ENCODE measurements around the gene MSANTD4.
"Not testable (repeated sequence)": the region's sequence is repeated elsewhere in the genome, so short reads cannot be mapped to it uniquely, and the experiment has no call there.

The MSANTD4 gene

DNA sequence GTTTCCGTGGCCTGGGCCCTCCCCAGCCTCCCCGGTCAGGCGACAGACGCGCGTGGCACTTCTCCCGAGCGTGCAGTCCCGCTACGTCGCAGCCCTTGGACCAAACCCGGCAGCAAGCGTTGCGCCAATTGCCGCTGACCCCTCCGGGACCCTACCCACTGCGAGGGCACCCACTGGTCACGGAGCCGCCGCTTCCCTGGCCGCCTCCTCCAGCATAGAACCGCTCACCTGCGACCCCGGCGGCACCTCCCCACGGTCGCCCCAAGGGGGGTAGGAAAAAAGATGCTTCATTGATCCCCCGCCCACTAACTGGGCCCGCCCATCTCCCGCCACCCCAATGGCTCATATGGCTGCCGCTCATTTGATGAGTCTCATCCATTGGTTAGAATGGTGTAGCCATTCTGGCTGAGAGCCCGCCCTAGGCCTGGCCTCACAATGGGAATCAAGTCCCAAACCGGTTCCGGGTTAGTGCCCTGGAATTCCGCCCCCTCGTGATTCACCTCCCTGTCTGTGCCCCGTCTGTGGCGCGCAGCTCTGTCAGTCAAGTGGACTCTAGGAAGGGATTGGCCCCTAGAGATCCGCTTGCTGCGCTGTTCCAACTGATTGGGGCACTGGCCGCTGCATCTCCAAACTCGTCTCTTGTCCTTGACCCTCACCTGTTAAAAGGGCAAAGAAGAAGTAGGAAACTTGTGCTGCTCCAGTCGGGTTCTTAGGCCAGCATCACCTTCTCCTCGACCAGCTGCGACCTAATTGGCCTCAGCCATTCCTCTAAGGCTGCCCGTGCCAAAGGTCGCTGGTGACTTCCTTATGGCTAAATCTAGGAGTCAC is at the start of gene MSANTD4:
MSANTD4 (minus strand) TSS at position 274 of the 828 bp plus-strand sequence. CDS start 11,323 bp downstream, outside the sequence.
- DNase-seq: peak; percentile 99

DNA sequence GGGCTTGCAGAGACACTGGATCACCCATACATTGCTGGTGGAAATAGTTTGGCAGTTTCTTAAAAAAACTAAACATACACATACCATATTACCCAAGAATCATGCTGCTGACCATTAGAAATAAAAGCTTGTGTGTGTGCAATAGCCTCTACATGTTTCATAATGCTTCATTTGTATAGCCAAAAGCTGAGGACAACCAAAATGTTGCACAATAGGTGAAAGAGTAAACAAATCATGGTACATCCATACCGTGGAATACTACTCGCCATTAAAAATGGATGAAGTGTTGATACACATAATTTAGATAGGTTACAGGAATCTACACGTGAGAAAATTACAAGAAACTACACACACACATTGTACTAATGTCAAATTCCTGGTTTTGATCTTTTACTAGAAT is 48.6 kb upstream of the MSANTD4 start:
- DNase-seq: no peak

DNA sequence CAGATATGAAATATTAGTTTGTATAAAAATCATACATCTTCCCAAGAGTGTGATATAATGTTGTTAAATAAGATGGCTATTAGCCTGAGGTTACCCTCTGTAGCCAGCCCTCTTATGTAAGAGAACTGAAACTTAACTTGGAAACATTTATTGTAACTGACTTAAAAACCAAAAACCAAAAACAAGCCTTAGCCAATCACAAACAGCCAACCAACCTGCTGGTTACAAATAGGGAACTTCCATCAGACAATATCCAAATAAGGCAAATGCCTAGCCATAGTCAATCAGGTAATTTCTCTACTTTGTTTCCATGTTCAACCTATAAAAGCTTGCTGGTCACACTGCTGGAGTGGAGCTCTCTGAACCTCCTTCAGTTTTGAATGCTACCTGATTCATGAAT is 41.0 kb upstream of the MSANTD4 start:
- no peak for DNase-seq

DNA sequence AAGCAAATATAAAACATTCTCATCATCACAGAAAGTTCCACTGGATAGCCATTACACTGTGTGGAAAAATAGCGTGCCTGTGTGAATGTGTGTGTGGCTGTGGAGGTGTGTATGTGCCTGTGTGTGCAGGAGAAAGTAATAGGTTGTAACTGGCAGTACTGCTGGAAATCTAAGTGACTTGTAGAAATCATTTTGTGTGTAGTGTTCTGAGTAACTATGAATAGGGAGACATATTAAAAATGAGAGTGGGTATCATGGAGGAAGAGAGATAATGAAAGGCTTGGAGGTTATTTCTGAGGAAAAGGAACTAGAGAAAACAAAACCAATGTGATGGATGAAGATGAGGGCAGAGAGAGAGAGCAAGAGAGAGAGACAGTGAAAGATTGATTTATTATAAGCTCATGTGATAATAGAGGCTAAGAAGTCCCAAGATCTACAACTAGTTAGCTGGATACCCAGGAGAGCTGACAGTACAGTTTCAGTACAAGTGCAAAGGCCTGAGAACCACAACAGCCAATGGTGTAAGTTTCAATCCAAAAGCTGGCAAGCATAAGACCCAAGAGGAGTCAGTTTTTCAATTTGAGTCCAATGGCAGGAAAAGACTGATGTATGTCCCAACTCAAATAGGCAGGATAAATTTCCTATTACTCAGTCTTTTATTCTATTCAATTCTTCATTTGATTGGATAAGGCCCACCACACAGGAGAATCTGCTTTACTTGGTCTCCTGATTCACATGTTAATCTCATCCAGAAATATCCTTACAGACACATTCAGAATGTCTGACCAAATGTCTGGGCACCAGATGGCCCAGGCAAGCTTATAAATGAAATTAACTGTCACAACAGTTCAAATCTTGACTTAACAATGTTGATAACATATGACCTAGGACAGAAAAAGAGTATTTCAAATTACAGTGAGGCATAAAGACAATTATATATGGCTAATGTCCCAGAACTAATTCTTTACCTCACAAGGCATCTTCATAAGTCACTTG is 40.2 kb upstream of the MSANTD4 start:
- DNase-seq: no peak

DNA sequence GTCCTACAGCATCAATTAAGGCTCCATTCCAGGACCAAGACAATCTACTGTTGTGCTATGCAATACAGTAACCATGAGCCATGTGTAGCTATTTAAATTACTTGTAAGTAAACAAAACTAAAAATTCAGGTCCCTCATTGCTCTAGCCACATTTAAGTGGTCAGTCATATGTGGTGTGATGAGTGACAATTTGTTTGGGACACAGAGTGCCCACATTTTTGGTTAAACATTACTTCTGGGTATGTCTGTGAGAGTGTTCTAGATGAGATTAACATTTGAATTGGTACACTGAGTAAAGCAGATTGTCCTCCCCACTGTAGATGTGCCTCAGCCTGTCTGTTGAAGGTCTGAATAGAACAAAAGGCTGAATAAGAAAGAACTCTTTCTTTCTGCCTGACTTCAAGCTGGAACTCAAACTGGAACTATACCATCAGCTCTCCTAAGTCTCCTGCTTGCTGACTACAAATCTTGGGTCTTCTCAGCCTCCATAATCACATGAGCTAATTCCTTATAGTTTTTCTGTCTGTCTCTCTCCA is 39.3 kb upstream of the MSANTD4 start:
- no peak for DNase-seq

DNA sequence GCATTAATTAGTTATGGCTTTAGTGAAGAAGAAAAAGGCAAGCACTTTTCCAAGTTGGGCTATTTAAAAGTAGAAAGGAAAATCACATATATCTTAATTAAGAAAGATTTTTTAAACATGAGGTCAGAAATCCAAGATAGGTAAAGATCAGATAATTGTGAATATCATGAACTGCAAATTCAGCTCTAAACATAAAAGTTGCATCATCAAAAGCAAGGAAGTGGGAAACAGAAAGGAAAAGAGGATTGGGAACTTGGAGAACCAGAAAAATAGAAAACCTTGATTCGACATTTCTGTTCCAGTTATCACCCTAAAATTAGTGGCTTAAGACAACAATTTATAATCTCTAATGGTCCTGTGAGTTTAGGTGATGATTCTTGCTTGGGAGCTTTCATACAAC is 37.6 kb upstream of the MSANTD4 start:
- DNase-seq: no peak

DNA sequence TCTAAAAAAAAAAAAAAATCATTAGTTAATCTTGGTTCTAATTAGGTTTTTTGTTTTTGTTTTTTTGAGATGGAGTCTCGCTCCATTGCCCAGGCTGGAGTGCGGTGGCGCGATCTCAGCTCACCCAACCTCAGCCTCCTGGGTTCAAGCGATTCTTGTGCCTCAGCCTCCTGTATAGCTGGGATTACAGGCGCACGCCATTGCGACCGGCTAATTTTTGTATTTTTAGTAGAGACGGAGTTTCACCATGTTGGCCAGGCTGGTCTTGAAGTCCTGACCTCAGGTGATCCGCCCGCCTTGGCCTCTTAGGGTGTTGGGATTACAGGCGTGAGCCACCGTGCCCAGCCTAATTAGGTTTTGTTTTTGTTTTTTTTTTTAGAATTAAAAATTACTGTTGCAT is 36.3 kb upstream of the MSANTD4 start:
- not testable (repeated sequence) for DNase-seq

DNA sequence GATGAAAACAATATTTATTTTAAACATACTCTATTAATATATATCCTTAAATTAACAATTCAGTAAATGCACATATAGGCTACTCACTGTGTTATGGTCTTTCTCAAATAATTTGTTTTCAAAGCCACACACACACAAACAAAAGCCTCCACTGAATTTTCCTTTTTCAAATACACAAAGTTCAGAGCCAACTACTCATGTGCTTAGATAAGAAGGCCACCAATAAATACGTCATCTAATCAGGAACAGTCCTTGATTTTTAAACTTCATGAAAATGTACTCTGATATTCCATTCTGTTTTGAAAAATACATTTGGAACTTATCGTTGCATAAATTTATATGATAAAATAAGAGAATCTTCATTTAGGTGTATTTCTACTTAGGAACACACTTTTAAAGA is 29.1 kb upstream of the MSANTD4 start:
- no peak for DNase-seq

DNA sequence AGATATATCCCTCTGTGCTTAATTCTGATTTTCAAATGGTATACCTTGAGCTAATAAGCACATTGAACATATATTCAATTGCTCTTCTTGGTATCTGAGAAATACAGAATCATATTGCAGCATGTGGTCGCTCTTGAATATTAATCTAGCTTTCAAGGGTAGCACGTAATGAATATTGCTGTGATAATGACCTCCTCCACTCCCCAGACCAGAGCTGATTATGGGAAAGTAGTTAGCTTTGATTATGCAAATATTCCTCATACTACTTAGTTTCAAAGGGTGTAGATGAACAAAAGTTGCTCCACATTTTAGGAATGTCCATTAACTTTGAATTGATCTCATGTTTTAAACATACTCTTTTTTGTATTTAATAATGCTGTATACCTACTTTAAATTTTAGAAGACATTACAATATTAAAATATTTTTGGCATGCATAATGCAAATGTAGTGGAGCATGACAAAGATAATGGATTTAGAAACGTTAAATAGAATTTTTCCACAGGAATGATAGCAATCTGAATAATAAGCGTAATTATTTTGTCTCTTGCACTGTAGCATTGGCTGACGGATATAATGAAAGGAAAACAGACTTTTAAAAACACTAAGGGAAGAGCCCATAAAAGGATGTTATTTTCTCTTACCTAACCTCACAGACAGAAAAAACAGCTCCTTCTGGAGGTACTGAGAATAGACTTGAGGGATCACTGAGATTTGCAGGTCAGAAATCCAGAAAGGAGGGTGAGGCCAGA is 27.9 kb upstream of the MSANTD4 start:
- DNase-seq: no peak

DNA sequence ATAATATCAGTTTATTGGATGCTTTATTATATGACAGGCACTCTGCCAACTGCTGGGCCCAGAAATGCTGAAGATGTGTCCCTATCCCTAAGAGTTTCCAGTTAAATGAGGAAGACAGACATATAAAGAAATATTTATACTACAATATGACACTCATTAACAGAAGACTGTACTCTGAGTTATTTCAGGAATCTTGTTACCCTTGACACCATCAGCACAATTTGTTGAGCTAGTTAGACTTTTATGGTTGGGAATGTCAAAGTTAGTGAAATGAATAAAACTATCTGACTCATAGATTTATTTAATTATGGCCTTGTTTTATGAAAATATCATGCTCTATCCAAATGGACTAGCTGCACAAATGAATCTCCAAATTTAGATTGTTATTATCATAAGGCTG is 25.6 kb upstream of the MSANTD4 start:
- DNase-seq: no peak

DNA sequence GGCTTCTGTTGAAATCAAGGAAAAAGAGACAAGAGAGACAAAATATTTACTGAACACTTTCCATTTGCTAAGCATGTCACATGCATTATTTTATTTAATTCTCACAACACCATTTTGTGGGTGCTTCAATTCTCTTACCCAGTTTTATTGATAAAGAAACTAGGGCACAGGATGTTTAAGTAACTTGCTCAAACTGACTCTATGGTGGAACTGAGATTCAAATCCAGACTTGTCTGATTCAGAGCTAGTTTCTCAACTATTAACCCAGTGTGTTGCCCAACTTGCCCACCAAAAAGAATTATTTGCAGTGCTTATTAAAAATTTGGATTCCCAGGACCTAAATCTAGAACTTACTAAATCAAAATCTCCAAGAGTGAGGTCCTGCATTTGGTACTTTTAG is 21.5 kb upstream of the MSANTD4 start:
- no peak for DNase-seq

DNA sequence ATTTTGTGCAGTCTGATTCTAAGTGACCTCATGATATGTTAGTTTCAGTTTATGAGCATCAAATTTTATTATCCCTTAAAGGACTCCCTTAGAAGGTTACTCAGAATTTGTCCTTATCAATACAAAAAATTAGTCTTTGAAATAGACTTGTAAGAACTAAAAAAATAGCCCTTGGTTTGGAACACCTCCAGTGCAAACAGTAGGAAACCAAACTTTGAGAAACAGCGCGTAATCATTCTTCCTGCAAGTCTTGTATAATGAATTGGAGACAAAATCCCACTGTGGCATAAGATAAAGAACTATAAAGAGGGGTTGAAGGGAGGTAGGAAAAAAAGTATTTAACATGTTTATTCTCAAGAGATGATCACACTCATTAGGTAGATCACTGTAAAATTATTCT is 10.8 kb upstream of the MSANTD4 start:
- no peak for DNase-seq

DNA sequence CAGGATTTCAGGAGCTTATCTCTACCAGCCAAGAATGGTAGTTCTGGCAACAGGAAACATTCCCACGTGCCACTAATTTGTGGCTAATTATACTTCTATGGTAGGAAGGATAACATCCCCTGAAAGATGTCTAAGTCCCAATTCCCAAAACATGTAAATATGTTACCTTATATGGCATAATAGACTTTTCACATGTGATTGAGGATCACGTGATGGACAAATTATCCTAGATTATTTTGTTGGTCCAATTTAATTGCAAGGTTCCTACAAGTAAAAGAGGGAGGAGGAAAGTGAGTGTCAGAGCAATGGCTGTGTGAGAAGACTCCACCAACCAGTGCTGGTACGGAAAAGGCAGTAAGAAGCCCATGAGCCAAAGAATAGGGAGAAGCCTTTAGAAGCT is 9.9 kb upstream of the MSANTD4 start:
- DNase-seq: no peak

DNA sequence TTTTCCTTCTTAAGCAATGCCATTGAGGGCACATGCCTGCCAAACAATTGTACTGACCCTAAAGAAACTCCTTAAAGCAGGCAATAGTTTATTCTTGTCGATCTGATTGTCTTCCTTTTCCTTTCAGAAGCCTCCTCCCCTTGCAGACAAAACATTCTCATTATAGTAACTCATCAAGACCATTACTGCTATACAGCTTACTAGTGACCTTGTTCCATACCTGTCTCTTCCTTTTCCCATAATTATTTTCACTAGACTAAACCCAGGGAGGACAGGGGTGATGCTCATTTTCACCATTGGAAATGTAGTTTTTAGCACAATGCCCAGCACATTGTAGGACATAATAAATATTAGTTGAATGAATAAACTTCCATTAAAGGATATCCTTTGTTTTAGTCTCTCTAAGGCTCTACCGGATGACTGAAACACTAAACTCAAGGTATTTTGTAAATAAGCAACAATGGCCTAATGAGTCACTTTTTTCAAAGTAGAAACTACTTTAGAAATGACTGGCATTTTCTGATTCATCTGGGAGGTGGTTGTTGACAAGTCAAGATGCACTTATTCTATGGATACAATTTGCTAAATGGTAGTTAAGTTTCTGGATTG is 9.3 kb upstream of the MSANTD4 start:
- DNase-seq: no peak

DNA sequence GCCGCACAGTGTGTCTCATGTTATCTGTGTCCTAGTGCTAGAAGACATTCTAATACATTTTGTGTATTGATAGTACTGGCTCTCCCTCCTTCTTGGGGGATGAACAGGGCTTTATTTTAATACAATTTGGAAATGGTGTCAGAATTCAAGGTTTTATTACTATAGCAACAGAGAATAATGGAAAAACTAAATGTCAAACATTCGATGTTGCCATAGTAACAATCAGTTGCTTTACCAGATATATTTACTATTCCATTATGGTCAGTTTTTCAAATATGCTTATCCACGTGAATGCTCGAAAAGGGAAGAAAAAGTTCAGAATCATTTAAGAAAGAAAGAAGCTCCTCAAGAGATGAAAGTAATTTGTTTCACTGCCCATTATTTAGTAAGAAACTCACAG is 8.6 kb upstream of the MSANTD4 start:
- no peak for DNase-seq

DNA sequence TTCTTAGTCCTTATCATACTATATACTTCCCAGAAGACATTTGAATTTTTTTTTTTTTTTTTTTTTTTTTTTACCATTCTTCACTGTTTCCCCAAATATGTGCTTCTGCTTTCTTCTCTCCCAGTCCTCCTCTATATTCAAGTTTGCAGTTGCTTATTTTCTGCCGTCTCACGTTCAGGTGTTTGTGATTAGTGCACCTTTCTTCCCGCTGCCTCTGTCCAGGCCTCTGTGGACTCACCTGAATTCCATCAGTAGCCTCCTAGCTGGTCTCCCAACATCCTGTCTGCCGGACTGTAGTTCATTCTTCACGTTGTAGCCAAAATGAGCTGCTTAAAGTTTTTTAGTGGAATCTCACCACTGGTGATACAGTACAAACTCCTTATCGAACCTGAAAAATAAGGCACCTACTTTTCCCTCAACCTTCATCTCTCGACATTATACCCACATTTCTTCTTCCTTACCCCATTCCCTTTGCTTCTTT is 795 bp upstream of the MSANTD4 start:
- no peak for DNase-seq

DNA sequence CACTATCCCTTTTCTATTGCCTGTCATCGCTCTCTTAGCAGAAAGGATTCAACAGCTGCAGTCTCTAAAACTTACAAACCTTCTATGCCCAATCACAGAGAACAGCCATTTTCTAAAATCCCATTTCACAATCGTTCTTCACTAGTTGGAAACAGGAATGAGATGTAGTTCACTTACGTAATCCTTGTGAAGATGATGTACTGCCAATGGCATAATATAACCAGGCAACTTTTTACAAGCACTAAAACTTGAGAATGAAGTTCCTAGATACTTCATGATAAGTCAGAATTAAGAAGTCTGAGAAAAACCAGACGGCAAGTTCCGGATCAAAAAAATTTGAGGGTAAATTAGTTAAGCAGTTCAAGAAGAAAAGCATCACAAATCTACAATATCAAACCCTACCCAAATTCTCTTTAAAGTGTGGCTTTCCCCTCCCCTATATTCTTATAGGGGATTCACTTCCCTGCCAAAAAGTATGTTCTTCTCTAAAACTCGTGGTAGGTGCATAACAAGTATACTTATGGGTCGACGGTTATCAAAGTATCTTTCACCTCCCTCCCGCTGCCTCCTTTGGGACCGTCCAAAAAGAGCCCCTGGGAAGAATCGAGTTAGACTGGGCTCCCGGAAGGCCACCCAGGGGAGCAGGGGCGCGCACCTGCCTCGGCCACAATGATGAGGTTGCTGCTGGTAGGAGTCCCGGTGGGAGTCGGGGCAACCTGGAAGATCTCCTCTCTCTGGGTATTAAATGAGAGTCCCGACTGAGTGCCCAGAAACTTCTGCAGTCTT is 666 bp downstream of the MSANTD4 start:
- DNase-seq: no peak

DNA sequence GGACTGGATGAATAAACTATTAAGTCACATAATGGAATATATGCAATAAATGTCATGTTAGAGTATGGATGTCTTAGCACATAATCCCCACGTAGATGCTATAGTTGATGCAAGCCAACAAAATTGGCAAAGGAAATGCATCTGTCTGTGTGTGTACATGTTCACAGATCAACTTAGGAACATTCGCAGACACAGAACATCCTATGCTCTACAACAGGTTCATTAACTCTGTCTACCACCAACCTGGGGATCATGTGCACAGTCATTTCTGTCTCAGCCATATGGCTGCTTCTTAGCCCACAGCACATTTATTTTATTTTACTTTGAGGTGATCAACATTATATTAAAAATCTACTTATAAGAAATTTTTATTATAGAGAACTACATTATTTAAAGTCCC is 4.9 kb downstream of the MSANTD4 start:
- no peak for DNase-seq

DNA sequence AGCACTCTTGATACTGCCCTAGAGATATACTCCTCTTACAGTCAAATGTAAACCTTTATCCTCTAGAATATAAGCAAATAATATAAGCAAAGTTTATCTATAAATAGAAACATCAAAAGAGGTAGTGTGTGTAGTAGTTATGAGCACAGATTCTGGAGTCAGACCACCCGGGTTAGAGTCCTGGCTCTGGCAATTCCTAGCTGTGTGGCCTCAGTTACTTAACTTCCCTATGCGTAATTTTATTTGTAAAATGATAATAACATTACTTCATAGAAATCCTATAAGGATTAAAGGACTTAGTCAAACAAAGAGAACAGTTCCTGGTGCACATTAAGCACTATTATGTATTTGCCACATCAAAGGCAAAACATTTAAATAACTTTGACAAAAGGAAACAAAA is 7.0 kb downstream of the MSANTD4 start:
- DNase-seq: no peak

DNA sequence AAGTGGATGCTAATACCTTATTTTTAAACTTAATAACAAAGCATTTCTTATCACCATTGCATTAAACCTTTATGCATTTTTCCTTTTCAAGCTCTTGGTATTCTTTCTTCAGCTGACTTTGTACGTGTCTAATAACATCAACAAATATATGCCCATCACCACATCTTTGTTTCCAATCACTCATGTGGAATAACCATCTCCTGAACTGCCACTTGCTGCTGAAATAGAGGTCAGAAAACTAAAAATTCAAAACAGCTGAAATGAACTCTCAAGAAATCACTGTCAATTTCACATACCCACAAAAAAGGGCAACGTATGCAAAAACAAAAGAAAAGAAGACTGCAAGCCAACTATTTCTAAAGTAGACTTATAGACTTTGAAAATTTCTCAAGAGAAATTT is 7.4 kb downstream of the MSANTD4 start:
- no peak for DNase-seq

DNA sequence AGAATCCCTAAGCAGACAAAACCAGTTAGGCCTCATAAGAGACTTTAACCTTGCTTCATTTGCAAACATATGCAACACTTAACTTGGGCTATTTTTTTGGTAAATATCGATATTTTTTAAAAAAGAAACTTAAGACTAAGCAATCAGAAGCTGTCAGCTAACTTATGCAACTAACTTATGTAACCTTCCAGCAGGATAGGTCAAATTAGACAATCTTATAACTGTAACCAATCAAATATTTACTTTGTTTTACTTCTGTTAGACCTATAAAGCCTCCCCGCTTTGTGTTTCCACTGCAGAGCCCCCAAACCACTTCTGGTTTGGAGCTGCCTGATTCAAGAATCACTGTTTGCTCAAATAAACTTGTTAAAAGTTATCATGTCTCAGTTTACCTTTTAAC is 8.0 kb downstream of the MSANTD4 start:
- DNase-seq: no peak

Data from NCI-H1436 (cell line).